GM18508 (cell line): Measurements from ENCODE around the gene GRM1.
"Not testable (repeated sequence)": the region's sequence is repeated elsewhere in the genome, so short reads cannot be mapped to it uniquely, and the experiment has no call there.

Experiments used
- ATAC-seq: cut with Tn5 transposase; IDR thresholded peaks from one replicate; pipeline ENCODE4 v1.9.1; 2021; ENCODE audit warnings: moderate number of reproducible peaks; ENCODE audit not compliant: insufficient read depth, unreplicated experiment

GRM1 gene

GRCh38 chr6:146265056-146265455 lies 236.2 kb downstream of the GRM1 start:
- no peak for ATAC-seq

GRCh38 chr6:146267447-146267846 lies 238.6 kb downstream of the GRM1 start:
- no peak for ATAC-seq

GRCh38 chr6:146267946-146268345 lies 239.1 kb downstream of the GRM1 start:
- ATAC-seq: no peak

GRCh38 chr6:146269482-146269881 lies 240.6 kb downstream of the GRM1 start:
- ATAC-seq: no peak

DNA sequence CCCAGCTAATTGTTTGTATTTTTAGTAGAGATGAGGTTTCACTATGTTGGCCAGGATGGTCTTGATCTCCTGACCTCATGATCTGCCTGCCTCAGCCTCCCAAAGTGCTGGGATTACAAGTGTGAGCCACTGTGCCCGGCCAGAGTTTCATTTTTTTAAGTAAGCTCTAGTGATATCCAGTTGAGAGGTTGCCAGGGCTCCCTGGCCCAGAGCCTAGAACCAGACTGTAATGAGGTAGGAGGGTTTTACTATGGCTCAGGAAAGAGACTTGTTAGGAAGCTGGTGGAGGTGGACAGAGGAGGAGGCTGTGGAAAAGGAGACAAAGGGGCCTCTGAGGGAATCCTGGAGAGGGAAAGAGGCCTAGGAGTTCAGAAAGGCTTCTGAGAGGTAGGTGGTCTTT lies 242.3 kb downstream of the GRM1 start:
- not testable (repeated sequence) for ATAC-seq

DNA sequence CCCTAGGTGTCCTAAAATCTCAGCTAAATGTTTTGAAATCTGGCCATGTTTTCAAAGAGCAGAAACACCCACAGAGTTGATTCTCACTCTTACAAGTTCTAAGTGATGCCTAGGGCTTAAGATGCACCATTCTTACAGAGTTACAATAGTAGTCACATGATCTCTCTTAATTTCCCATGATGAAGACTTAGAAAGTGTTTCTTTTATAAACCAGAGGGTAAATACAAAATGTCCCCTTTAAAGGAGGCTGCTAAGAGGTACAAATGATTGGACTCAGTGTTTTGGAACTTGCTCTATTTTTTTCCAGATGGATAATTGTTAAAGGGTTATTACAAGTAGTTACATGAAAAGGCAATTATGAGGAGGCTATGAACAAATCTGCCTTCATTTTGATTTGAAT lies 244.6 kb downstream of the GRM1 start:
- no peak for ATAC-seq

- no peak for ATAC-seq
Observed at GRCh38 chr6:146277142-146277541, 248.3 kb downstream of the GRM1 start.

- ATAC-seq: no peak
Observed at GRCh38 chr6:146281651-146282362, 252.9 kb downstream of the GRM1 start.

DNA sequence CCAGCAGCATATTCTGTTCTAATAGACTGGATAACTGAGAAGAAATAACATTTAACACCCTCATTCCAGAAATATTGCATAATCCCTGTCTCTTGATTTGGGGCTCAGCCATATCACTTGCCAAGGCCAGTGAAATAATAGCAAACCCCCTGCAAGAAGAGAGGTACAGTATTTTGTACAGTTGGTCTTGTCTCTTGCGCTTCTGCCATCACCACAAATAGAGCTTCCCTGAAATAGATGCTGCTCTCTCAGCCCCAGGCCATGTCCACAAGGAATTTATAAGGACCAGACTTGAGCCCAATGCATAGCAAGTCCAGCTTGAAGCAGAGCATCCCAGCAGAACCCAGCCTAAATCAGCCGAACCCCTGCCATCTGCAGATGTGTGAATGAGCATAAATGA lies 254.0 kb downstream of the GRM1 start:
- no peak for ATAC-seq

GRCh38 chr6:146284311-146284710 lies 255.4 kb downstream of the GRM1 start:
- no peak for ATAC-seq

GRCh38 chr6:146286961-146287360 lies 258.1 kb downstream of the GRM1 start:
- no peak for ATAC-seq

DNA sequence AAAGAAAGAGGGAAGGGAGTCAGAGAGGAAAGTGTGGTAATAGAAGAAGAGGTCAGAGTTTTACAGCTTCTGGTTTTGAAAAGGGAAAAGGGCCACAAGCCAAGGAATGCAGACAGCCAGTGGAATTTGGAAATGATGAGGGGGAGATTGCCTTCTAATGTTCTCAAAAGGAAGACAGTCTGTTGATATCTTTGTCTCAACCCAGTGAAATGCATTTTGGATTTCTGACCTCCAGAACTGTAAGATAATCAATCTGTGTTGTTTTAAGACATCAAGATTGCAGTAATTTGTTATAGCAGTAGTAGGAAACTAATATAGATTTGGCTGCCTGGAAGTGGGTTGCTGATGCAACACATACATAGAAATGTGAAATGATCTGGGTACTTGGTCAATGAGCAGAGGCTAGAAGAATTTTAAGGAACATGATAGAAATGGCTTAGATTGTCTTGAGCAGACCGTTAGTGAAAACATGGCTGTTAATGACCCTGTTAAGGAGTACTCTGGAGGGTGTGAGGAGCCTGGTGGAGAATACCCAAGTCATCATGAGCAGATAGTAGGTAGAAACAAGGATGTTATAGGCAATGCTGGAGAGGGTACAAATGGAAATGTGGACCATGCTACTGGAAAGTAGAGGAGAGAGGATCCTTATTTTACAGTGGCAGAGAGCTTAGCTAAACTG lies 259.0 kb downstream of the GRM1 start:
- no peak for ATAC-seq

DNA sequence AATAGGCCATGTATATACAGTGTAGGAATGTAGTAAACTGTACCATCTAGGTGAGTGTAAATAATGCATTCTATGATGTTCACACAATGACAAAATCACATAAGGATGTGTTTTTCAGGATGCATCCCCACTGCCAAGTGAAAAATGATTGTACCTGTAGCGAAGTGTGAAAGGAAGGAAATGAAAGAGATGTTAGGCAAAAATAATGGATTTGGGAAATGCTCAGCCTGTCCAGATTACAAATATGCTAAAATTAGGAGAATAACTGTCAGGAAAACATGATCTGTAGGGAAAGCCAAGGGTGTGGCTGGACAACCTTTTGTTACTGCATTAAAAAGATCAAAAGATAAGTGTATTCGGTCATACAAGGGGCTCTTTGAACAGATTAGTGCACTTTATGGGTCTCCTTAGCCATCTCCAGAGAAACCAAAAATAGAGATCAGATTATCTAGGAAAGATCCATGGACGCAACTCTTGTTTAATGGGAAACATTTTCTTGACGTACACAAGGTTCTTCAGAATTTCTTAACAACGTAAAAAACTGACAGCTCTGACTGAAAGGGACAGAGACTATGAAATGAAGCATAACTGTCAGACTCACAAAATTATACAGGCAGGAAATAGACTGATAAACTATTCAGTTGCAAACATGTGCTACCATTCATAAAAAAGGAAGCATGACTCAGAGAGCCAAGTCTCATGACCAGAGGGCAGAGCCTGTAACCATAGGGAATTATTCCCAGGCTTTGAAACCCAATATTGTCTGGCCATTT lies 261.1 kb downstream of the GRM1 start:
- ATAC-seq: no peak

DNA sequence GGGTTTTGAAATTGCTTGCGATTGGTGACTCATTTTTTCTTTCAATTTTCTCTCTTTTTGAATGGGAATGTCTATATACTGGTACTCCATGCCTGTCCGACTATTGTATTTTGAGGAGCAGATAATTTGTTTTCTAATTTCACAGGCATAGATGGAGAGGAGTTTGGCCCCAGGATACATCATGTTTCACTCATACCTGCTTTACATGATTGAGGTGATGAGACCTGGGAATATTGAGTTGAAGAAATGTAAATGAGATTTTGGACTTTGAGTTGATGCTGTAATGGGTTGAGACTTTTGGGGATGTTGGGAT lies 261.7 kb downstream of the GRM1 start:
- ATAC-seq: no peak

DNA sequence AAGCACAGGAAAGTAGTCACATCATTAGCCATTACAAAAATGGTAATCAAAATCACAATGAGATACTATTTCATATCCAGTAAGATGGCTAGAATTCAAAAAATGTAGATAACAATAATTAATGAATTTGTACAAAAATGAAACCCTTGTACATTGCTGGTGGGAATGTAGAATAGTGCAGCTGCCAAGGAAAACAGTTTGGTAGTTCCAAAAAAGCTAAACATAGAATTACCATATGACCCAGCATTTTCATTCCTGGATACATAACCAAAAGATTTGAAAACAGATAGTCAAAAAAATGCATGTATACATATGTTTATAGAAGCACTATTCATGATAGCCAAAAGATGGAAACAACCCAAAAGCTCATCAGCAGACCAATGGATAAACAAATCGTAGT lies 263.6 kb downstream of the GRM1 start:
- no peak for ATAC-seq

- ATAC-seq: no peak
Observed at GRCh38 chr6:146295695-146296094, 266.8 kb downstream of the GRM1 start.

- no peak for ATAC-seq
Observed at GRCh38 chr6:146297815-146298214, 269.0 kb downstream of the GRM1 start.

GRCh38 chr6:146300521-146300920 lies 271.7 kb downstream of the GRM1 start:
- ATAC-seq: no peak

GRCh38 chr6:146301764-146302163 lies 272.9 kb downstream of the GRM1 start:
- ATAC-seq: no peak

GRCh38 chr6:146302994-146303393 lies 274.1 kb downstream of the GRM1 start:
- no peak for ATAC-seq

- no peak for ATAC-seq
Observed at GRCh38 chr6:146304181-146304580, 275.3 kb downstream of the GRM1 start.
